T-cell (primary cell): ENCODE results near the gene ATG4B. TPM values are rescaled to one million over a fixed set of nuclear protein-coding genes. Genes with fewer than 3 reads are reported as not detected.
"Not testable (repeated sequence)": the region's sequence is repeated elsewhere in the genome, so short reads cannot be mapped to it uniquely, and the experiment has no call there.

Experiments used
- ATAC-seq, 4 experiments: fragments of 200-7000 bp in 3 of 4; fragments of 150-1000 bp in 1 of 4; cut with Tn5 transposase; replicated peaks in 1 of 4; 1 replicate in 3 of 4; 2 replicates in 1 of 4; pipeline ENCODE4 v1.10.0; 2021; ENCODE audit warnings: moderate library complexity in 3 of 4, mild to moderate bottlenecking in 2 of 4, moderate number of reproducible peaks in 1 of 4
- CTCF ChIA-PET, 2 donors: fragments of 300-600 bp; sonication (Branson Sonifier 250); formaldehyde crosslinking; loops; one replicate each; lab custom pipeline; 2022; ENCODE audit warnings: antibody characterized with exemption in 2 of 2; lab: Charles Lee
- POLR2A ChIA-PET, 2 donors: fragments of 300-600 bp; sonication (Branson Sonifier 250); formaldehyde crosslinking; loops; one replicate each; lab custom pipeline; 2022; ENCODE audit warnings: antibody characterized with exemption in 2 of 2; lab: Charles Lee
- DNase-seq, 35 experiments: peaks; one replicate each; pipeline versions ENCODE4 v3.0.0 to v3.0.0-alpha.2; 2013 to 2023
- H3K27ac ChIP-seq: one replicate; pipeline ENCODE4 v1.5.1; 2013; ENCODE audit warnings: low read length
- H3K27me3 ChIP-seq, 2 experiments: replicated peaks in 1 of 2; 1 replicate in 1 of 2; 2 replicates in 1 of 2; pipeline versions ENCODE4 v1.6.1 to v1.7.0; 2013; ENCODE audit warnings: low read length in 1 of 2, mixed read lengths in 1 of 2; ENCODE audit not compliant: control insufficient read depth in 2 of 2, insufficient read depth in 2 of 2; ENCODE audit errors: extremely low read depth in 1 of 2
- H3K36me3 ChIP-seq, 2 donors: 1 replicate in 1 of 2; 2 replicates in 1 of 2; pipeline versions ENCODE4 v1.6.1 to v1.7.0; 2013; ENCODE audit warnings: low read length in 1 of 2; ENCODE audit not compliant: control insufficient read depth in 2 of 2, insufficient read depth in 1 of 2; ENCODE audit errors: extremely low read depth in 1 of 2
- H3K4me1 ChIP-seq, 2 experiments: 1 replicate in 1 of 2; 2 replicates in 1 of 2; pipeline versions ENCODE4 v1.6.1 to v1.7.0; 2013; ENCODE audit warnings: low read length in 2 of 2, mixed read lengths in 1 of 2; ENCODE audit not compliant: insufficient read depth in 2 of 2, control insufficient read depth in 1 of 2; ENCODE audit errors: extremely low read depth in 1 of 2
- H3K4me3 ChIP-seq, 2 donors: 1 replicate in 1 of 2; 2 replicates in 1 of 2; pipeline versions ENCODE4 v1.5.1 to v1.7.0; 2013; ENCODE audit warnings: mild to moderate bottlenecking in 2 of 2, low read length in 1 of 2, moderate library complexity in 1 of 2; ENCODE audit not compliant: control insufficient read depth in 1 of 2; ENCODE audit errors: extremely low read depth in 1 of 2
- H3K9me3 ChIP-seq: 2 replicates; pipeline ENCODE4 v1.7.0; 2013
- H3K27ac Mint-ChIP-seq, 2 donors: one replicate each; pipeline ENCODE4 v1.8.0; 2020 to 2021; ENCODE audit warnings: mild to moderate bottlenecking in 2 of 2, mixed read lengths in 2 of 2
- H3K27me3 Mint-ChIP-seq, 2 donors: one replicate each; pipeline ENCODE4 v1.8.0; 2021 to 2022; ENCODE audit warnings: mixed read lengths in 2 of 2
- H3K36me3 Mint-ChIP-seq: one replicate; pipeline ENCODE4 v1.8.0; 2021; ENCODE audit warnings: mixed read lengths
- H3K4me1 Mint-ChIP-seq, 3 donors: one replicate each; pipeline ENCODE4 v1.8.0; 2020 to 2022; ENCODE audit warnings: mixed read lengths in 3 of 3, mild to moderate bottlenecking in 1 of 3
- H3K4me3 Mint-ChIP-seq, 3 donors: one replicate each; pipeline ENCODE4 v1.8.0; 2020 to 2022; ENCODE audit warnings: mild to moderate bottlenecking in 3 of 3, mixed read lengths in 3 of 3, moderate library complexity in 3 of 3
- H3K9me3 Mint-ChIP-seq, 3 donors: one replicate each; pipeline ENCODE4 v1.8.0; 2020 to 2022; ENCODE audit warnings: mixed read lengths in 3 of 3
- WGBS: methylation state at CpG from one replicate; pipeline ENCODE4 v1.1.5; 2013; ENCODE audit warnings: missing lambda C conversion rate; ENCODE audit not compliant: insufficient coverage; 5-methylcytosine and 5-hydroxymethylcytosine counted together
- total RNA-seq, 35 experiments: library from RNA in 6 of 35; stranded (reverse) in 6 of 35; fragments of 120-200 nt in 1 of 35; gene quantifications; one replicate each; pipeline versions ENCODE4 v1.2.1 to v1.2.4 and lab custom pipeline; 2013 to 2026

The ATG4B gene
- total RNA-seq, 5 donors from 2014 or later (not counting 1 experiment from before 2014, with no cell fraction given): 98.4 to 127 (median 108) TPM

DNA sequence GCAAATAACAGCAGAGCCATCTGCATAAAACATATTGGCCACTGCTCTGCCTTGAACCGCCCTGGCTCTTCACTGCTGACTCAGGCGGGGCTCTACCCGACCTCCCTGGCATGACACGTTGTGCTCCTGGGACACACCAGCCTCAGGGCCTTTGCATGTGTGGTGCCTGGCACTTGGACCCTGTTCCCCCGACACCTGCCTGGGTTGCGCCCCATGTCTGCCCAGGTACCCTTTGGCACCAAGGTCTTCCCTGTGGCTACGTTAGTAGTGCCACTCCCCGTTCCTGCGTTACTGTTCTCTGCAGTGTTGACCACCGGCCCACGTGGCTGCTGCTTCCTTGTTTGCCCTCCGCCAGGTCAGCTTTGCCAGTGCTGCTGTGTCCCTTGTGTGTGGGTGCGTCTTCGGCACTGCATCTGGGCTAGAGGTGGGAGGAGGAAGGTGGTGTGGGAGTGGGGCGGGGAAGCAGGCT lies 20.3 kb downstream of the ATG4B start:
- no peak overlapping the region for H3K4me3 Mint-ChIP-seq
- DNase-seq (no peak), ATAC-seq (no peak)
- peaks cover 40% of the 10 kb centered on the region for H3K36me3 Mint-ChIP-seq
- H3K4me1 Mint-ChIP-seq: no peaks in the 10 kb centered on the region
- Histone ChIP-seq H3K9me3 (no peaks in the 10 kb centered on the region), H3K36me3 (peaks cover 28 to 79% of the 10 kb centered on the region in 2 donors), H3K4me1 (no peaks in the 10 kb centered on the region), H3K27ac (no peak overlapping the region), H3K4me3 (no peak overlapping the region), H3K27me3 (no peaks in the 10 kb centered on the region)
- ChIA-PET CTCF (no interaction called here), POLR2A (interaction anchor here in 1 of 2 donors (0.6 kb wide), 1 partner anchor 19 kb away, joined by 4 read pairs; no protein-coding TSS in a partner anchor)
- H3K9me3 Mint-ChIP-seq: no peaks in the 10 kb centered on the region
- WGBS: 92% methylated on average over 12 of the region's 15 CpGs
- H3K27ac Mint-ChIP-seq: no peak overlapping the region
- H3K27me3 Mint-ChIP-seq: no peaks in the 10 kb centered on the region

DNA sequence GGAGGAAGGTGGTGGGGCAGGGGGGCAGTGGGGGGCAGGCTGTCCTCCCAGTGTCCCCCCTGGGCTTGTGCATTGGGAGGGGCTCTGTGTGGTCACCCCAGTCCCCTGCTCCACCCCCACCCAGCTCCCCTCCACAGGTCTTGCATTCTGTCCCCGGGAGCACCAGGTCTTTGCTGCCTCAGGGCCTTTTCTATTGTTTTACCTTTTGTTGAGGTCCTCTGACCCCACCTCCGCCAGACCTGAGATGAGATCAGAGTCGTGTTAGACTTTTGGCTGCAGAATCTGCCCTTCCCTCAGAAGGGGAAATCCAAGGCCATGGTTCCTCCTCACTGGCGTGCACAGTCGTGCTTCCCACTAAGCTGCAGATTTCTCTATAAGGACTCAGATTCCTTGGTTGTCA lies 20.8 kb downstream of the ATG4B start:
- ChIA-PET CTCF (interaction anchor here (0.5 to 1.0 kb wide), 4 partner anchors 9 to 151 kb away, joined by 3 read pairs; no protein-coding TSS in a partner anchor), POLR2A (no interaction called here)
- H3K4me1 Mint-ChIP-seq: no peaks in the 10 kb centered on the region
- Histone ChIP-seq H3K27ac (no peak overlapping the region), H3K4me1 (no peaks in the 10 kb centered on the region), H3K4me3 (no peak overlapping the region), H3K36me3 (peaks cover 24 to 75% of the 10 kb centered on the region in 2 donors), H3K27me3 (no peaks in the 10 kb centered on the region), H3K9me3 (no peaks in the 10 kb centered on the region)
- H3K9me3 Mint-ChIP-seq: no peaks in the 10 kb centered on the region
- no peak for ATAC-seq
- H3K27me3 Mint-ChIP-seq: no peaks in the 10 kb centered on the region
- H3K4me3 Mint-ChIP-seq: no peak overlapping the region
- 93% methylated on average over 4 of the region's 5 CpGs for WGBS
- peaks cover 40% of the 10 kb centered on the region for H3K36me3 Mint-ChIP-seq
- DNase-seq: no peak
- H3K27ac Mint-ChIP-seq: no peak overlapping the region

DNA sequence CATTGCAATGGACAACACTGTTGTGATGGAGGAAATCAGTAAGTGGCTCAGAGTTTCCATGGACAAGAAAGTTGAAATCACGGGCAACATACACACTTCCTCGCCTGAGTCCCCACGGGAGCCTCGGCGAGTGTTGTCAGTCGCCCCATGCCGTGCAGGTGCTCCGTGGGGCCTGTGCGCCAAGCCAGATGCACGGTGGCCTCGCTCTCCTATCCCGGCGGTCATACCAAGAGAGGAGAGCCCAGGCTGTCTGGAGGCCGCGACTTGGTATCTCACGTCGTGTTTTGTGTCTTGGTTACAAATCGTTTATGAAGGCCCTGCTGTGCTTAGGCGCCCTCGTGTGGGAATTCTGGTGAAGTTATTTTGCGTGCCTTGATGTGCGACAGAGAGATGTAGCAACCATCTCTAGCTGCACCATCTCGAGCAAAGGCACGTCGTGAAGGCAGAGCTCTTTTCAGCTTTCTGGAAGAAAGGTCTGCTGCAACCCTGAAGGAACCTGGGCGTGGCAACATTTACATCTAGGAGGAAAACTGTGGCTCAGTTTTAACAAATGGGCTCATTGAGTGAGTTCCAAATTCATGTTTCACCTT lies 21.8 kb downstream of the ATG4B start:
- Histone ChIP-seq H3K9me3 (no peaks in the 10 kb centered on the region), H3K4me1 (no peaks in the 10 kb centered on the region), H3K4me3 (no peak overlapping the region), H3K27ac (no peak overlapping the region), H3K27me3 (no peaks in the 10 kb centered on the region), H3K36me3 (peaks cover 19 to 70% of the 10 kb centered on the region in 2 donors)
- CTCF ChIA-PET: interaction anchor here (0.5 to 1.0 kb wide), 2 partner anchors 8 to 64 kb away, joined by 3 read pairs; no protein-coding TSS in a partner anchor
- H3K4me1 Mint-ChIP-seq: no peaks in the 10 kb centered on the region
- H3K36me3 Mint-ChIP-seq: peaks cover 40% of the 10 kb centered on the region
- peak in 23 of 35 experiments; percentile 7 to 51 (median 25) for DNase-seq
- ATAC-seq: peak in 2 of 4 experiments; percentile 40 to 51
- no peak overlapping the region for H3K4me3 Mint-ChIP-seq
- no peaks in the 10 kb centered on the region for H3K9me3 Mint-ChIP-seq
- POLR2A ChIA-PET: interaction anchor here in 1 of 2 donors (0.9 kb wide), 1 partner anchor 27 kb away, joined by 4 read pairs; the partner anchor contains the start of gene DTYMK
- no peaks in the 10 kb centered on the region for H3K27me3 Mint-ChIP-seq
- 75% methylated on average over 20 of the region's 26 CpGs for WGBS
- no peak overlapping the region for H3K27ac Mint-ChIP-seq

DNA sequence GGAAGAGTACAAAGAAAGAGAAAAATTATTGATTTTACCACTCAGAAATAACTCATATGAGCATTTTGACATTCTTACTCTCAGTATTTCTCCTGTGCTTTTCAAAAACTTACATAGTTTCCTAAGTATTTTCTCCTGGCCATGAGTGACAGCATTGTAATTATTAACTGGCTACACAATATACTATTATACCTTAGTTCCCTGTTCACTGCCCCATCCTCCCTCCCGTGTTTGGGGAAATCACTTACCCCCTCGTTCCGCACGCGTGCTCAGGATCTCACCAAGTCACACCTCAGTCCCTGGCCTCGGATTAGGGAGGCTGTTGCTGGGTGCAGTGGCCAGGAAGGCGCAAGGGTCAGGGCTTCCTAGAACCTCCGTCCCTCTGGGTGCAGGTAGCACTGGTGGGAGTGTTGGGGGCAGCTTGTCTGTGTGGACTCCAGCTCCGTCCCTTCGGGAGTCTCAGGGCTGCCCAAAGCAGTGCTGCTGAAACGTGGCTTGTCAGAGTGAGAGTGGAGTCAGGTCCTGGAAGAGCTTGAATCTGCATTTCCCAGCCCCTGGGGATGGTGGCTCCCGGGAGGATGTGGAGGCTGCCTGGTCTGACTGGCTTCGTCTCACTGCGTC lies 23.2 kb downstream of the ATG4B start:
- CTCF ChIA-PET: no interaction called here
- ATAC-seq (no peak), DNase-seq (no peak)
- H3K27me3 Mint-ChIP-seq: no peaks in the 10 kb centered on the region
- H3K27me3 ChIP-seq: no peaks in the 10 kb centered on the region
- H3K36me3 ChIP-seq: peaks cover 8 to 56% of the 10 kb centered on the region in 2 donors
- peaks cover 3 to 5% (median 5%) of the 10 kb centered on the region in 3 donors for H3K4me1 Mint-ChIP-seq
- no peak overlapping the region for H3K27ac ChIP-seq
- no peaks in the 10 kb centered on the region for H3K9me3 ChIP-seq
- H3K27ac Mint-ChIP-seq: no peak overlapping the region
- H3K4me3 ChIP-seq: no peak overlapping the region
- no peaks in the 10 kb centered on the region for H3K9me3 Mint-ChIP-seq
- no peak overlapping the region for H3K4me3 Mint-ChIP-seq
- H3K4me1 ChIP-seq: peaks cover 0 to 5% of the 10 kb centered on the region in 2 experiments
- H3K36me3 Mint-ChIP-seq: peaks cover 36% of the 10 kb centered on the region
- 95% methylated on average over 9 of the region's 14 CpGs for WGBS
- POLR2A ChIA-PET: no interaction called here

- H3K4me1 Mint-ChIP-seq, H3K4me3 ChIP-seq, H3K9me3 ChIP-seq, H3K4me3 Mint-ChIP-seq, H3K9me3 Mint-ChIP-seq, H3K4me1 ChIP-seq, H3K27ac Mint-ChIP-seq, DNase-seq, H3K27me3 ChIP-seq, H3K27ac ChIP-seq, ATAC-seq, CTCF ChIA-PET, H3K27me3 Mint-ChIP-seq: not testable (repeated sequence)
- POLR2A ChIA-PET: interaction anchor here in 1 of 2 donors (0.6 kb wide), 1 partner anchor 224 kb away, joined by 3 read pairs; no protein-coding TSS in a partner anchor
- H3K36me3 ChIP-seq: peaks cover 7 to 55% of the 10 kb centered on the region in 2 donors
- H3K36me3 Mint-ChIP-seq: peaks cover 23% of the 10 kb centered on the region
- 96% methylated on average over 23 of the region's 24 CpGs for WGBS
Observed at GRCh38 chr2:241662731-241663130, 25.2 kb downstream of the ATG4B start.

GRCh38 chr2:241665731-241666440 lies 28.4 kb downstream of the ATG4B start:
- H3K4me3 Mint-ChIP-seq: no peak overlapping the region
- Histone ChIP-seq H3K4me1 (peaks cover 0 to 5% of the 10 kb centered on the region in 2 experiments), H3K36me3 (peaks cover 18 to 50% of the 10 kb centered on the region in 2 donors), H3K9me3 (no peaks in the 10 kb centered on the region), H3K4me3 (no peak overlapping the region), H3K27ac (no peak overlapping the region), H3K27me3 (no peaks in the 10 kb centered on the region)
- no peak overlapping the region for H3K27ac Mint-ChIP-seq
- POLR2A ChIA-PET: no interaction called here
- H3K4me1 Mint-ChIP-seq: peaks cover 3 to 5% (median 5%) of the 10 kb centered on the region in 3 donors
- 93% methylated on average over 14 of the region's 23 CpGs for WGBS
- no peaks in the 10 kb centered on the region for H3K9me3 Mint-ChIP-seq
- peaks cover 19% of the 10 kb centered on the region for H3K36me3 Mint-ChIP-seq
- ATAC-seq (no peak), DNase-seq (no peak)
- CTCF ChIA-PET: no interaction called here
- H3K27me3 Mint-ChIP-seq: no peaks in the 10 kb centered on the region
